NCI-H524 (cell line): ENCODE measurements around the gene ROBO2.

ENCODE experiments used
- DNase-seq, 2 experiments: peaks; one replicate each; lab custom pipeline; 2025; lab: John Stamatoyannopoulos, UW

The ROBO2 gene

DNA sequence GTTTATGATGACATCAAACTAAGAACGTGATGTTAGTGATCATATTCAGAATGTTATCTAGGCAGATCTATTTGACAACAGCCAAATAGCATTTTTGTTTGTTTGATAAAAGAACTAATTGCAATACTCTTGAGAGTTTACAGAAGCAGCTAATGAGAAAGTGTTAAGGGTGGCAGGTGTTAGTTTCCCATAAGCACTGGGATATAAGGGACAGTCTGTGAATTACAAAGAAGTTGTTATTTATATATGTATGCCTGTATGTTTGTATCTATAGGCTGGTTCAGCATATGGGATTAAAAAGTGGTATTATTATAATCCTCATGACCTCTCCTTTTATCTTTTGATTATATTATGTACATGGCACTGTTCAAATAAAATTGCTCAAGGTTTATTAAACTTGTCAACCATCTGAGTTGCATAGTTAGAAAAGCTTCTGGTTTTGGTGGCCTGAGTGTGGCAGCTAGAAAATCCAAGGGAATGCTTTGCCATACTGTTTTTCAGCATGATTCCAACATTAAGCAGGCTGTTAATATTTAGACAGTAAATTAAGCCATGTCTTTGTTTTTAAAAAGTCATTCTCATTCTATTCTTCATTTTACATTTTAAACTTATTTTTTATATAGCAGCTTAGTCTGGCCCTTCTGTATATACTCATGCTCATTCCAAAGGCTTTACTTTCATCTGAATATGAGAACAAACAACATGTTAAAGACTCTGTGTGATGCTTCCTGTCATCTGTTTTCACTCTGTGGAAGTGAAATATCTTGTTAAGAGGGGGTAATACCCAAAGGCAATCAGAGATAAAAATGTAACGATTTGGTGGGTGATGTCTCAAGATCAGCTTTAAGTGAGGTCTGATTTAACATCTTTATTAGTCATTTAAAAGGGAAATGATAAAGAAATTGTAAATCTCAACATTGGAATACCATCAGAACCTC, 13.1 kb downstream of the ROBO2 start:
- DNase-seq = no peak

DNA sequence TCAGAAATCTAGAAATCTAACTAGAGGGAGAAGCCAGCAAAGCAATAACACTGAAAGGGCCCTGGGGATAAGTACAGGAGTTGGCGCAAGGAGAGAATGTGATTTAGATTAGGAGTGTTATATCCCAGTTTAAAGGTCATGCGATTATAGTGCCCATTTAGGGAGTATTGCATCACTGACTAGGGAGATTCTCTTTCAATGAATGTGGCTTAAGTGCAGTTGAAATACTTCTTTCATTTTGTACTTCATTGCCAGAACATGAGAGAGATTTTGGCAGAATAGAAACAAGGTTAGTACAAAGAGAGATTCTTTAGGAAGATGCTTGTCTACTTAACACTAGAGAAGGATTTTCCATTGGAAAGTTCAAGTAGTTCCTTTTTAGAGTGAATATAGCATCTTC, 13.9 kb downstream of the ROBO2 start:
- no peak for DNase-seq

DNA sequence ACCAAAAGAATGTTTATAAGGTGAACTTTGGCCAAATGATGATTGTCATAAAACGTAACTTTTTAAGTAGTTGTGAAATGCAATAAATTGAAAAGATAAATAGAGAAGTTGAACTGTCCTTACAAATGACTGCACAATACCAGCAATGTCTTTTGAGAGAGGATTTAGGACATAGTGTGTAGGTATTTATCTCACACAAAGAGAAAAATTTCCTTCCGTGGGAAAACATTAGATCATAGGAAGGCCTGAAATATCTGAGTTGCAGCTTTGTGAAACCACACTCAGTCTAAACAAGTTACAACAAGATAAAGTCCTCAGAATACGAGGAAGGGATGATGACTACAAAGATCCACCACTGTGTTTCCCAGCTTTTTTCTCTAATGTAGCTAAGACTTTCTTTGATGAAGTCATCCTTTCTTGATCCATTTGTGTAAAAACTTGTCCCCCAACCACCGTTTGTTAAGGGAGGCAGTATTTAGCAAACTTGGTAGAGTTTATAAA, 16.0 kb downstream of the ROBO2 start:
- no peak for DNase-seq

GRCh38 chr3:77059354-77059753, 19.5 kb downstream of the ROBO2 start:
- DNase-seq = no peak

GRCh38 chr3:77063423-77063822, 23.5 kb downstream of the ROBO2 start:
- DNase-seq = no peak

DNA sequence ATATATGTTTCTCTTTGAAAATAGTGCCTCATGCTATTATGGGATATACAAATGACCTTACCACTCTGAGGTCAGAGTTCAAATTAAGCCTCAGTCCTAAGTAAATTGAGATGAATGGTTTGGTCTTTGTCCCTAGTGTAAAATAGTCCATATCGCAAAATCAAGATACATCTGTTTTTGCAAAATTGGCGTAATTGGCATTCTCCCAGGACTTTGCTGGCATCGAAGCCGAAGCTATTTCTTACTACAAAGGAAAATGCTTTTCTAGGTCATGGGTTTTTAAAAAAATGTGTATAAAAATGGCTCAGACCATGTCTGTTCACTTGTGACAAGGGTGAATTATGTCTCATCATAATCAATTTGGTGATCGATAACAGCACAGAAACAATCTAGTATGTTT, 25.9 kb downstream of the ROBO2 start:
- no peak for DNase-seq

DNA sequence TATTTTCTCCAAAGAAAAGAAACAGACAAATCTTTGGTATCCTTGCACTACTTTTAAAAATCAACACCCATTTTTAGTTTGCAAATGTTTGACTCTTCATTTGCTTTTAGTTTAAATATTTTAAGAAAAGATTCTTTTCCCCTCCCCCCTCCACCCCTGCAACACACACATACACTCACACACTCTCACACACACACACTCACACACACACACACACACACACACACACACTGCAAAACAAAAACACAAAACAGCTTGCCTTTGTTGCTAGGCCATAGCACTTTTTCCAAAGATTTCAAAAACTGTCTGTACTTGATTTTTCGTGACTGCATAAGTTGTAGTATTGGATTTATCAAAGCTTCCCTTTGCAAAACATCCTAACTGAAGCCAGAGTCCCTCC, 26.9 kb downstream of the ROBO2 start:
- no peak for DNase-seq

GRCh38 chr3:77068808-77069207, 28.9 kb downstream of the ROBO2 start:
- no peak for DNase-seq

- no peak for DNase-seq
These were observed 31.5 kb downstream of the ROBO2 start for GRCh38 chr3:77071364-77071763.

- DNase-seq = no peak
These were observed 31.9 kb downstream of the ROBO2 start for GRCh38 chr3:77071809-77072208.

GRCh38 chr3:77072232-77072631, 32.3 kb downstream of the ROBO2 start:
- no peak for DNase-seq

- DNase-seq = no peak
These were observed 38.4 kb downstream of the ROBO2 start for GRCh38 chr3:77078279-77078678.

DNA sequence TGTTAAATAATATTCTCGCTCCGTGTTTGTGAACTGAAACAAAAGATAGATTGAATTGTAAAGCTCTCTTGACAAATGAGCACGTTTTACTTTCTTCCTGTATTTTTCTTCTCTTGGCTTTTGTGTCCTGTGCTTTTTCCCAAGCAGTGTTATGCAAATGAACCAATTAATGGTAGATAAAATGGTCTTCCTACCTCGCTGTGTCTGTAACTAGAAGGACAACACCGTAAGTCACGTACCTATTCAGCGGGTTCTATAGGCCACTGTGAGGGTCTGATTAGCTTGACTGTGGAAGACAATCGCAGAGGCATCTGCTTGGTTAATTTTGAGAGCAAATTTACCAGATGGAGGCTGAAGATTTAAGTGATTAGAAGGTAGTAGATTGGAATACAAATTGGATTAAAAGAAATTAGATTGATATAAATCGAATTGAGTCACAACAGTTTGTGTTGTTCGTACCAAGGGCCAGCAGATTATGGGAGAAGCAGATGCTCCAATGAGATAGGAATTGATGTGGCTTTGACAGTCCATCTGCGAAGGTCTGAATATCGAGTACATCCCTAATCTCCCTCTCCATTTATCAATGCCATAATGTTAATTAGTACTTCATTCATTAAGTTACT, 40.2 kb downstream of the ROBO2 start:
- DNase-seq = peak; percentile 92 to 98

DNA sequence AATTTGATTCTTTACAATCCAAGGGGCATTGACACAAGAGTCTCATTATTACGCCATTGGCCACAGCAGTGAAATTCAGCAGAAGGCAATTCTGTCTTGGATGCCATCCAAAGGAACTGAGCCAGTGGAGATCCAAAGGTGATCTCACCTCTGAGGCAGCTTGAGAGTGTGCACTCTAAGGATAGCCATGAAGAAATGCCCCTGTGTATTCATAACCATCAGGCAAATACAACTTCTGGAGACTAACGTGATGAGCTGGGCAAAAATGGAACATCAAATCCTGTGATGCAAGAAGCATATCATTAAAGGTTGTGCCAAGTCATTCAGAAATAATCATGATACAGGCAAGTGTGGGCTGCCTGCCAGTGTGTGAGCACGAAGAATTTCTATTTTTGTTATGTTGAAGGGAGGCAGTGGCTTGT, 41.4 kb downstream of the ROBO2 start:
- DNase-seq = peak; percentile 3 to 60

GRCh38 chr3:77084511-77084910, 44.6 kb downstream of the ROBO2 start:
- no peak for DNase-seq

GRCh38 chr3:77086408-77086807, 46.5 kb downstream of the ROBO2 start:
- no peak for DNase-seq

- no peak for DNase-seq
These were observed 51.9 kb downstream of the ROBO2 start for GRCh38 chr3:77091809-77092208.

GRCh38 chr3:77093101-77093500, 53.2 kb downstream of the ROBO2 start:
- DNase-seq = no peak

DNA sequence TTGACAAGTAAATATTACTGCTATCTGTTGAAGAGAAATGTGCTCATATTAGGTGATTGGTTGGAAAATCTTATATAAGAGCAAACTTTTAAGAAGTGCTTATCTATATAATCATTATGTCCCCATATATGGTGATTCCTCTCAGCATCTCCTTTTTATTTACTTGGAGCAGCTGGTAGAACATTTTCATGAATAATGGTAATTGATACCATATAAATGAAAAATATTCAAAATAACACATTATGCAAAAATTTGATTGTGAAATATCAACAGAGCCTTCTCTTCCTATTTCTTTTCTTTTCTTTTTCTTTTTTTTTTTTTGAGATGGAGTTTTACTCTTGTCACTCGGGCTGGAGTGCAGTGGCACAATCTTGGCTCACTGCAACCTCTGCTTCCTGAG, 56.2 kb downstream of the ROBO2 start:
- DNase-seq = no peak

DNA sequence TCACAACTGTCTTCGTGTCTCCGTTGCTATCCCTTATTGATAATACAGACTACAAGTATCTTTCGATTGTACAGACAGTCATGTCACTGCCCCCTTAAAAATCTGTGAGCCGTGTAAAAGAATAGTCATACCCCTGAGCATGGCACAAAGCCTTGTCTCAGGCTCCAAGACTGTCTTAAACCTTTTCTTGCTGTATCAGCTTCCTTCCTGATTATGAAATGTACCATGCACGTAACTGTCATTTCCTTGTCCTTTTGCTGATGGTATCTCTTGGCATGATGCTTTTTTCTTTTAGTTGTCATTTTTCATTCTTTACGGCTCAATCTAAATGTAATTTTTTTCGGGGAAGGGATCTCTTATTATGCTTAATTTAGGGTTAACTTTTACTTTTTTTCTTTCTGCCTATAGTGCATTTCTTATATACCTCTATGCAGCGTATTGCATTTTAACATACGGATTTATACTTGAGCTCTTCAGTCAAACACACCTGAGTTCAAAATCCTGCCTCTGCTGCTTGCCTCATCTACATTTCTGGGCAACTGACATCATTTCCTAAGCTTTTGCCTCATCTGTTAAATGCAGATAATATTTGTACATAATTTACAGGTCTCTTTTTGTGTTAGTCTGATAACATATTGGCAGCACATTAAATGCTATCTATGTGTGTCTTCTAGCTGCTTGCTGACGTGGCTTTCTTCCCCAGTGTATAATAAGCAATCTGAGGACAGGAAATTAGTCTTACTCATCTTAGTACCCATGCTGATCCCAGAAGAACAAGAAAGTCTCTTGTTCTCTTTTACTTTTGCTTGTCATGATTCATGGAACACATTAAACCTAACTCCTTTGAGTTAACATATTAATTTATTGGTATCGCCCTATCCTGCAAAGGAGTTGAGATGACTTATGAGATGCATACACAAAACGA, 57.3 kb downstream of the ROBO2 start:
- no peak for DNase-seq

- DNase-seq = peak; percentile 41 to 75
These were observed 63.3 kb downstream of the ROBO2 start for GRCh38 chr3:77102951-77103769.
